Mesendoderm (in vitro differentiated cells): ENCODE data around the gene THBS1.

Experiments
- DNase-seq: peaks from one replicate; pipeline ENCODE4 v3.0.0; 2013
- H2AK5ac ChIP-seq: 2 replicates; pipeline ENCODE4 v1.6.1; 2013; ENCODE audit warnings: low read length, inconsistent platforms
- H2BK120ac ChIP-seq: 2 replicates; pipeline ENCODE4 v1.6.1; 2013; ENCODE audit warnings: low read depth, mild to moderate bottlenecking, low read length, moderate library complexity, mixed read lengths
- H2BK15ac ChIP-seq: replicated peaks from 2 replicates; pipeline ENCODE4 v1.6.1; 2013; ENCODE audit warnings: low read depth, mild to moderate bottlenecking, moderate library complexity
- H2BK5ac ChIP-seq: 2 replicates; pipeline ENCODE4 v1.6.1; 2013; ENCODE audit warnings: low read length, inconsistent platforms
- H3K18ac ChIP-seq: 2 replicates; pipeline ENCODE4 v1.6.1; 2013; ENCODE audit warnings: mild to moderate bottlenecking, low read length, mixed read lengths
- H3K23ac ChIP-seq: one replicate; pipeline ENCODE4 v1.6.1; 2013; ENCODE audit warnings: low read length
- H3K27ac ChIP-seq: 2 replicates; pipeline ENCODE4 v1.5.1; 2013; ENCODE audit warnings: low read depth, mild to moderate bottlenecking, inconsistent platforms, low read length, moderate library complexity
- H3K27me3 ChIP-seq: 2 replicates; pipeline ENCODE4 v1.6.1; 2013; ENCODE audit warnings: low read length, control low read depth, mild to moderate bottlenecking, inconsistent platforms; ENCODE audit not compliant: insufficient read depth, poor library complexity
- H3K36me3 ChIP-seq: 2 replicates; pipeline ENCODE4 v1.6.1; 2013; ENCODE audit warnings: low read length, inconsistent platforms; ENCODE audit not compliant: control insufficient read depth, insufficient read depth
- H3K4ac ChIP-seq: one replicate; pipeline ENCODE4 v1.6.1; 2013; ENCODE audit warnings: low read depth, mild to moderate bottlenecking, low read length, moderate library complexity
- H3K4me1 ChIP-seq: 2 replicates; pipeline ENCODE4 v1.6.1; 2013; ENCODE audit warnings: low read depth, low read length, inconsistent platforms; ENCODE audit not compliant: control insufficient read depth
- H3K4me2 ChIP-seq: 2 replicates; pipeline ENCODE4 v1.6.1; 2013; ENCODE audit warnings: low read length
- H3K4me3 ChIP-seq: 2 replicates; pipeline ENCODE4 v1.5.1; 2013; ENCODE audit warnings: mild to moderate bottlenecking, low read length
- H3K56ac ChIP-seq: one replicate; pipeline ENCODE4 v1.6.1; 2013; ENCODE audit warnings: low read length
- H3K79me1 ChIP-seq: 2 replicates; pipeline ENCODE4 v1.6.1; 2013; ENCODE audit warnings: low read length, inconsistent platforms
- H3K79me2 ChIP-seq: 2 replicates; pipeline ENCODE4 v1.6.1; 2013; ENCODE audit warnings: mild to moderate bottlenecking, low read length; ENCODE audit not compliant: control insufficient read depth, insufficient read depth
- H3K9ac ChIP-seq: 2 replicates; pipeline ENCODE4 v1.6.1; 2013; ENCODE audit warnings: low read length, inconsistent platforms
- H4K5ac ChIP-seq: one replicate; pipeline ENCODE4 v1.6.1; 2013; ENCODE audit warnings: low read length
- H4K8ac ChIP-seq: one replicate; pipeline ENCODE4 v1.6.1; 2013; ENCODE audit warnings: low read depth, mild to moderate bottlenecking, control low read depth, low read length, moderate library complexity
- WGBS: extraction: QIAGEN DNeasy Blood & Tissue Kit; methylation state at CpG from one replicate; pipeline ENCODE4 v1.1.7; 2013; ENCODE audit warnings: low lambda C conversion rate, missing lambda C conversion rate; ENCODE audit not compliant: insufficient coverage; ENCODE audit errors: extremely low coverage; 5-methylcytosine and 5-hydroxymethylcytosine counted together

Gene THBS1

GRCh38 chr15:39558421-39558820 lies 22.5 kb upstream of the THBS1 start:
- no peaks in the 10 kb centered on the region for H3K79me2 ChIP-seq
- no peak overlapping the region for H3K27ac ChIP-seq
- H3K4me1 ChIP-seq: no peaks in the 10 kb centered on the region
- WGBS: no CpG with 5 or more reads among the region's 3 CpGs
- no peak overlapping the region for H3K4ac ChIP-seq
- H3K23ac ChIP-seq: no peak overlapping the region
- H3K4me2 ChIP-seq: no peak overlapping the region
- no peak overlapping the region for H3K9ac ChIP-seq
- H3K18ac ChIP-seq: no peak overlapping the region
- H3K36me3 ChIP-seq: no peaks in the 10 kb centered on the region
- H4K8ac ChIP-seq: no peak overlapping the region
- H2BK15ac ChIP-seq: no peak overlapping the region
- H3K27me3 ChIP-seq: no peaks in the 10 kb centered on the region
- H2BK120ac ChIP-seq: no peak overlapping the region
- H3K4me3 ChIP-seq: no peak overlapping the region
- no peaks in the 10 kb centered on the region for H3K79me1 ChIP-seq
- H2AK5ac ChIP-seq: no peak overlapping the region
- no peak overlapping the region for H3K56ac ChIP-seq
- no peak overlapping the region for H4K5ac ChIP-seq
- DNase-seq: no peak
- no peak overlapping the region for H2BK5ac ChIP-seq

- Histone ChIP-seq H3K23ac (no peak overlapping the region), H3K56ac (no peak overlapping the region), H3K4me1 (no peaks in the 10 kb centered on the region), H4K8ac (no peak overlapping the region), H3K18ac (no peak overlapping the region), H2BK5ac (no peak overlapping the region), H3K4me2 (no peak overlapping the region), H3K4me3 (no peak overlapping the region), H3K9ac (no peak overlapping the region), H2BK120ac (no peak overlapping the region), H2BK15ac (no peak overlapping the region), H3K36me3 (no peaks in the 10 kb centered on the region), H3K27me3 (no peaks in the 10 kb centered on the region), H3K79me1 (no peaks in the 10 kb centered on the region), H4K5ac (no peak overlapping the region), H3K79me2 (no peaks in the 10 kb centered on the region), H3K4ac (no peak overlapping the region), H2AK5ac (no peak overlapping the region), H3K27ac (no peak overlapping the region)
- WGBS: no CpG with 5 or more reads among the region's 4 CpGs
- DNase-seq: no peak
Measured at GRCh38 chr15:39564972-39565665, 15.8 kb upstream of the THBS1 start.

GRCh38 chr15:39565851-39566250 lies 15.0 kb upstream of the THBS1 start:
- no peak overlapping the region for H4K5ac ChIP-seq
- no peak overlapping the region for H3K23ac ChIP-seq
- H3K79me1 ChIP-seq: no peaks in the 10 kb centered on the region
- no peak overlapping the region for H3K9ac ChIP-seq
- no peak for DNase-seq
- H3K27ac ChIP-seq: no peak overlapping the region
- whole genome bisulfite sequencing: no CpG with 5 or more reads among the region's 2 CpGs
- no peak overlapping the region for H3K56ac ChIP-seq
- no peak overlapping the region for H2BK120ac ChIP-seq
- H2BK15ac ChIP-seq: no peak overlapping the region
- no peak overlapping the region for H3K4ac ChIP-seq
- no peak overlapping the region for H4K8ac ChIP-seq
- no peak overlapping the region for H2AK5ac ChIP-seq
- H3K79me2 ChIP-seq: no peaks in the 10 kb centered on the region
- H3K36me3 ChIP-seq: no peaks in the 10 kb centered on the region
- no peak overlapping the region for H3K18ac ChIP-seq
- no peak overlapping the region for H3K4me2 ChIP-seq
- H2BK5ac ChIP-seq: no peak overlapping the region
- H3K4me1 ChIP-seq: no peaks in the 10 kb centered on the region
- no peak overlapping the region for H3K4me3 ChIP-seq
- no peaks in the 10 kb centered on the region for H3K27me3 ChIP-seq

- no peaks in the 10 kb centered on the region for H3K79me2 ChIP-seq
- no peak overlapping the region for H3K4me2 ChIP-seq
Measured at GRCh38 chr15:39573287-39573686, 7.6 kb upstream of the THBS1 start.

GRCh38 chr15:39573844-39574243 lies 7.0 kb upstream of the THBS1 start:
- no peak overlapping the region for H2AK5ac ChIP-seq
- H3K23ac ChIP-seq: no peak overlapping the region
- no peak overlapping the region for H2BK120ac ChIP-seq
- H3K27me3 ChIP-seq: no peaks in the 10 kb centered on the region
- no peak overlapping the region for H3K4me2 ChIP-seq
- H4K5ac ChIP-seq: no peak overlapping the region
- no peak overlapping the region for H3K4me3 ChIP-seq
- no peak overlapping the region for H3K4ac ChIP-seq
- H3K79me2 ChIP-seq: no peaks in the 10 kb centered on the region
- H3K27ac ChIP-seq: no peak overlapping the region
- no peak overlapping the region for H4K8ac ChIP-seq
- H3K79me1 ChIP-seq: no peaks in the 10 kb centered on the region
- H3K9ac ChIP-seq: no peak overlapping the region
- H3K4me1 ChIP-seq: no peaks in the 10 kb centered on the region
- no peaks in the 10 kb centered on the region for H3K36me3 ChIP-seq
- H3K18ac ChIP-seq: no peak overlapping the region
- no CpG with 5 or more reads among the region's 4 CpGs for WGBS
- no peak overlapping the region for H2BK15ac ChIP-seq
- H3K56ac ChIP-seq: no peak overlapping the region
- H2BK5ac ChIP-seq: no peak overlapping the region
- DNase-seq: no peak

More at GRCh38 chr15:39573287-39573686, 7.6 kb upstream of the THBS1 start:
- H2BK15ac ChIP-seq: no peak overlapping the region
- no peak overlapping the region for H2BK120ac ChIP-seq
- no peaks in the 10 kb centered on the region for H3K36me3 ChIP-seq
- H4K5ac ChIP-seq: no peak overlapping the region
- H3K27ac ChIP-seq: no peak overlapping the region
- no peak overlapping the region for H4K8ac ChIP-seq
- no peak for DNase-seq
- H3K56ac ChIP-seq: no peak overlapping the region
- H2BK5ac ChIP-seq: no peak overlapping the region
- no peak overlapping the region for H3K9ac ChIP-seq
- no CpG with 5 or more reads among the region's 2 CpGs for WGBS
- H3K23ac ChIP-seq: no peak overlapping the region
- no peak overlapping the region for H3K4me3 ChIP-seq
- no peak overlapping the region for H3K18ac ChIP-seq
- no peak overlapping the region for H3K4ac ChIP-seq
- no peaks in the 10 kb centered on the region for H3K4me1 ChIP-seq
- H2AK5ac ChIP-seq: peak overlapping the region; percentile 20
- H3K79me1 ChIP-seq: no peaks in the 10 kb centered on the region
- no peaks in the 10 kb centered on the region for H3K27me3 ChIP-seq

GRCh38 chr15:39574427-39574826 lies 6.5 kb upstream of the THBS1 start:
- Histone ChIP-seq H3K56ac (no peak overlapping the region), H2BK15ac (no peak overlapping the region), H3K27me3 (no peaks in the 10 kb centered on the region), H3K79me1 (no peaks in the 10 kb centered on the region), H3K4me2 (no peak overlapping the region), H3K18ac (no peak overlapping the region), H3K23ac (no peak overlapping the region), H3K79me2 (no peaks in the 10 kb centered on the region), H2AK5ac (no peak overlapping the region), H2BK120ac (no peak overlapping the region), H3K4me1 (no peaks in the 10 kb centered on the region), H2BK5ac (no peak overlapping the region), H3K4ac (no peak overlapping the region), H3K4me3 (no peak overlapping the region), H3K36me3 (no peaks in the 10 kb centered on the region), H4K8ac (no peak overlapping the region), H3K9ac (no peak overlapping the region), H3K27ac (no peak overlapping the region), H4K5ac (no peak overlapping the region)
- DNase-seq: no peak
- no CpG with 5 or more reads among the region's 1 CpG for WGBS
